NCI-H128 (cell line): Measurements from ENCODE around the gene DSC1.

Experiments used
- DNase-seq: peaks from one replicate; lab custom pipeline; 2025; ENCODE audit not compliant: unreplicated experiment; lab: John Stamatoyannopoulos, UW

The DSC1 gene, protein sequence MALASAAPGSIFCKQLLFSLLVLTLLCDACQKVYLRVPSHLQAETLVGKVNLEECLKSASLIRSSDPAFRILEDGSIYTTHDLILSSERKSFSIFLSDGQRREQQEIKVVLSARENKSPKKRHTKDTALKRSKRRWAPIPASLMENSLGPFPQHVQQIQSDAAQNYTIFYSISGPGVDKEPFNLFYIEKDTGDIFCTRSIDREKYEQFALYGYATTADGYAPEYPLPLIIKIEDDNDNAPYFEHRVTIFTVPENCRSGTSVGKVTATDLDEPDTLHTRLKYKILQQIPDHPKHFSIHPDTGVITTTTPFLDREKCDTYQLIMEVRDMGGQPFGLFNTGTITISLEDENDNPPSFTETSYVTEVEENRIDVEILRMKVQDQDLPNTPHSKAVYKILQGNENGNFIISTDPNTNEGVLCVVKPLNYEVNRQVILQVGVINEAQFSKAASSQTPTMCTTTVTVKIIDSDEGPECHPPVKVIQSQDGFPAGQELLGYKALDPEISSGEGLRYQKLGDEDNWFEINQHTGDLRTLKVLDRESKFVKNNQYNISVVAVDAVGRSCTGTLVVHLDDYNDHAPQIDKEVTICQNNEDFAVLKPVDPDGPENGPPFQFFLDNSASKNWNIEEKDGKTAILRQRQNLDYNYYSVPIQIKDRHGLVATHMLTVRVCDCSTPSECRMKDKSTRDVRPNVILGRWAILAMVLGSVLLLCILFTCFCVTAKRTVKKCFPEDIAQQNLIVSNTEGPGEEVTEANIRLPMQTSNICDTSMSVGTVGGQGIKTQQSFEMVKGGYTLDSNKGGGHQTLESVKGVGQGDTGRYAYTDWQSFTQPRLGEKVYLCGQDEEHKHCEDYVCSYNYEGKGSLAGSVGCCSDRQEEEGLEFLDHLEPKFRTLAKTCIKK

DNA sequence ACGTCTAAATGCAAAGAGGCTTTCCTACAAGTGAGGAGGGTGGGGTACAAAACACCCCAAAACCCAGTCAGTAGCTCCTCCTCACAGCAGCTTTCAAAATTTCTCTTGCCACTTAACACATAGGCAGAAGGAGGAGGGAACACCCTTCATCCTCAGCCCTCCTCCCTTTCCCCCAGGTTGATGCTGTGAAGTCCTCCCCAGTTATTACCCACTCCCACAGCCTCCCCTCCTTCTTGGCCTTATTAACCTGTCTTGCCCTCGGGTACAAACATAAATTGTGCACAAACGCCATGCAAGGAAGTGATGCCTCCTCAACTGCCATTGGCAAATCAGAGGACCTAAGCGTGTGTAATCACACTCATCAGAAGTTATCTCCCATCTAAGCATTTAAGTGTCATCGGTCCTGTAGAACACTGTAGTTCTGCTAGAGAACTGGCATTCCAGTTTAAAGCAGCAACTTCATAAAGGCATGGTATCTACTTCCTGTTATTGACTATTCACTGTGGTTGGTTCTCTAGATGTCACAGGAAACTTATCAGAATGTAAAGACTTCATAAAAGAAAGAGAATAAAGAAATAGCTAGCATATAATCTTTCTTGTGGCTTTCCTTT lies at the start of gene DSC1:
TSS of gene DSC1 (minus strand) at position 32 of the 611 bp plus-strand sequence. CDS start 262 bp downstream, outside the sequence.
- no peak for DNase-seq

DNA sequence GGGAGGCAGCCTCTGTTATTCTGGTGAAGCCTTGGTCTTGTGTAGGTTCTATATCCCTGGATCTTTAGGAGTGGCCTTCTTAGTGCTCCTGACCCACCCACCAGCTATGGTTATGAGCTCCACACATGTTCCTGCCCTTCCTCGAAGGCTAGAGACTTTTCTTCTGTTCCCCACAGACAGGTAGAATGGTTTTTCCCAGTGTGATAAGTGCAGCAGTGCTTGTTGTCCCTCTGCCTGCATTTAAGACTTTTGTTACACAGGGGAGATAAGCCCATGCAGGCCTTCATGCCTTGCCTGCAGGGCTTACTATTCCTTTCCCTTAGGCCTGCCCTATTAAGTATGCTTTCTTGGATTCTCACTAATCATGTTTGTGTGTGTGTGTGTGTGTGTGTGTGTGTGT lies 48.4 kb upstream of the DSC1 start:
- DNase-seq = no peak

DNA sequence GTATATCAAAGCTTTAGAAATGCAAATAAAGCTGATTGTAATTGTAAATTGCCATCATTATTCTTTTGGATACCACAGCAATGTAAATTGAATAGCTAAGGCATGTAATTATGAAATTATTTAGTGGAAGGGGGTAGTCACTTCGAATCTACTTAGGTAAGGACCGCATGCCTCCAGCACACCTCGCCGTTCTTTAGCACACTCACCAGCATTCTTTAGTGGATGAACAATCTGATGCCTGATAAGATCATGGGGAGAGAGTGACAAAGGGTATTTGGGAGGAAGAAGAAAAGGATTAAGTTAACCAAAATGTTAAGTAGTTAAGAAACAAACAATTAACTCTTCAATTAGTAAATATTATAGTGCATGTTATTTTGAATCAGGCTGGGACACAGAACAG lies 46.4 kb upstream of the DSC1 start:
- DNase-seq = no peak

DNA sequence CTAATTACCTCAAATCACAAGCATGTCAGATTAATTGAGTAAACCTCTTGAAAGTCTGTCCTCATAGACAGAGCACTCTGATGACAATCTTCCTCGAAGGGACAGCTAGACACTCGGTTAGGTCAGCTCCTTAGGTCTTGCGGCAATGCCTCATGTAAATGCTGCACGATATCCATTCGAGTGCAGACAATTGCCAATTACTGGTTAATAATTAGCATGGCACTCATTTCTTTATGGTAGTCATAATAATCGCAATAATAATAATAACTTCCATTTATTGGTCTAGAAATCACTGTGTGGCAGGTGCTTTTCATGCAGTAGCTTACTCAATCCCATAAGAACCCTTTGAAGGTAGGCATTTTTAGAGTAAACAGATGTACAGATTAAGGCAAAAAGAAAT lies 44.7 kb upstream of the DSC1 start:
- no peak for DNase-seq

GRCh38 chr18:31206787-31207381 lies 44.2 kb upstream of the DSC1 start:
- DNase-seq = no peak

- DNase-seq = no peak
Observed at GRCh38 chr18:31206071-31206470, 43.4 kb upstream of the DSC1 start.

GRCh38 chr18:31205273-31205672 lies 42.6 kb upstream of the DSC1 start:
- no peak for DNase-seq

DNA sequence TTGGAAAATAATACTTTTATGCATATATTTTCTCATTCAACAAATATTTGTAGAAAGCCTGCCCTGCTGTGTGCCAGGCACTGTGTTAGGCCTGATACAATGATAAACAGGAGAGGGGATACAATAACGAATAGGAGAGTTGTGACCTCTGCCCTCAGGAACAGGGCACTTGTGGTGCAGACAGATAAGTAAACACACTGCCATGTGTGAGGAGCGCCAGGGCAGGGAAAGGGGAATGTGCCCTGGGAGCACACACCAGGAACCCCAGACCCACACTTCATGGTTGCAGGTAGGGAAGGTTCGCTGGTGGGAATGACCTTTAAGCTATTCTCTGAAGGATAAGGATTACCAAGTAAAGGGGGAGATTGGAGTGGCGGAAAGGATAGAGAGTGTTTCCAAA lies 42.2 kb upstream of the DSC1 start:
- DNase-seq = no peak

DNA sequence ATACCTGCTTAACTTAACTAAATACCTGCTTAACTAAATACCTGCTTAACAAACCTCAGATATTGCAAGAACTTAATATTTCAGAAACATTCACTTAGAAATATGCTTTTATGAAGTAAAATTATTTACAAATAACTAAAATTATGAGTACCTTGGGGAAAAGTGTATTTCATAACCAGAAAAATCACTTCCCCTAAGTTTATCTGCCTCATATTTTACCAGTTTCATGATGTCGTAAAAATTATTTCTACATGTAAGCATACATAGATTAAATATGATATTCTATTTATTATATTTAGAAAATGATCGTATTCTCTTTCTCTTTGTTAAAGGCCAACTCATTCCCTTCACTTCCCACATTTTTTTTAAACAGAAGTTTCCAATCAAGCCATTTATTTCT lies 41.5 kb upstream of the DSC1 start:
- no peak for DNase-seq

- DNase-seq = no peak
Observed at GRCh38 chr18:31203794-31204148, 41.1 kb upstream of the DSC1 start.

GRCh38 chr18:31203096-31203793 lies 40.6 kb upstream of the DSC1 start:
- no peak for DNase-seq

GRCh38 chr18:31199190-31199769 lies 36.6 kb upstream of the DSC1 start:
- DNase-seq = no peak

DNA sequence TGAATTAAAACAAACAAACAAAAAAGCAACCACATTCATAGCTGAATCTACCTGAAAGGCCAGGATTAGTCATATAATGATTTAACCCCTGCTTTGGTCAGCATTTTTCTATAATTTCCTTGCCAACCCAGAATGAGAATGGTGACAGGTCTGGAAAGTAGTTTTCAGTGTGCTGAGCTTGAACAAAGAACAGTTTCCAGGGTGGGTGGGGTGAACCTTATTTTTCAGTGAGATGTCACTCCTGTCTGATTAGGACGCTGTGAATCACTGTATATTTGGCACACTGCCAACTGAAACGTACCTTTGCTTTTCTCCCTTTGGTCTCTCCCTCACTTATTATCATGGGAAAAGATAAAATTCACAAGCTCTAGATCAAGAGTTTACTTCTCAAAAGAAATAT lies 35.0 kb upstream of the DSC1 start:
- DNase-seq = no peak

- DNase-seq = no peak
Observed at GRCh38 chr18:31195063-31195462, 32.4 kb upstream of the DSC1 start.

DNA sequence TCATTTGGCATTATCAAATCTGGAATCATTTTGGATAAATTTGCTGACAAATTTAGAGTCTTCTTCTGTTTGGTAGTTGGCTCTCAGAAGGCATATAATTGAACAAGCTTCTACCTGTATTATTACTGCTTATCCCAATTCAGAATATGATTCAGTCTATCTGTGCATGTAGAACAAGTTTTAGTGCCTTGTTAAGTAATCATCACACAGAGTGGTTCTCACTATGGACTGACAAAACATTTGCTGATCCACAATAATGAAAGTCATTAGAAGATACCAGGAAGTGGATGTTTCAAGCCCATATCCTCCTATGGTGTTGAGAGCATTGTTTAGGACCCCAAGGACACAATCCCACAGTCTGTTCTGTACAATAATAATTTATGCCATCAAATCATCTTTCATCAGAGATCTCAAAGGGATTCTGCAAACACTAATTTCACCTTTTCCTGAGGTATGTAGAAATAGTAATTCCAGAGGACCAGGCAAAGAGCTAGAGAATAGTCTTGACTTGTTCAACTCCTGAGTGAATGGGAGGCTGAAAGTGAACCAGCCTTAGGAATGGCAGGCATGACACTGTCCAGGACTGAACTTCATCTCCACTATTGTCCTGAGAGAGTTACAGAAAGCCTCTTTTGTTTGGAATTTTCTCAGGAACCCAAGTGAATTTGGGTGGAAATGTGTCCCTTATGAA lies 29.6 kb upstream of the DSC1 start:
- DNase-seq = no peak

GRCh38 chr18:31190919-31191318 lies 28.3 kb upstream of the DSC1 start:
- no peak for DNase-seq

DNA sequence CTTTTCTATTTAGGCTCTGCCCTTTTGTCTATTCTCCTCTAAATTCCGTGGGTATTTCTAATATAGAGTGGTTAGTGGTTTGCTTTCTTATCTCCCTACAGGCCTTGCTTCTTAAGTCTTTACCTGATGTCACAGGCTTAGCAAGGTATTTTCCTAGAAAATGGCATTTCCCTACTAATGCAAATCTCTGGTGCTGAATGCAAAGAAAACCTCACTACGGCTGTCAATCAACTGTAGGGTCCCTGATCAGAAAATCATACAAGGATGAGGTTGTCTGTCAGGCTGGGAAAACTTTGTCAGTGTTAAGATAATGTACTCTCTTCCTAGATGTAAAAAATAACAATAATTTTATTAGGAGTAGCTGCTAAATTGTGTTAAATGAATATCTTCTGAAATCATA lies 27.1 kb upstream of the DSC1 start:
- no peak for DNase-seq

GRCh38 chr18:31185186-31185950 lies 22.7 kb upstream of the DSC1 start:
- DNase-seq = no peak

DNA sequence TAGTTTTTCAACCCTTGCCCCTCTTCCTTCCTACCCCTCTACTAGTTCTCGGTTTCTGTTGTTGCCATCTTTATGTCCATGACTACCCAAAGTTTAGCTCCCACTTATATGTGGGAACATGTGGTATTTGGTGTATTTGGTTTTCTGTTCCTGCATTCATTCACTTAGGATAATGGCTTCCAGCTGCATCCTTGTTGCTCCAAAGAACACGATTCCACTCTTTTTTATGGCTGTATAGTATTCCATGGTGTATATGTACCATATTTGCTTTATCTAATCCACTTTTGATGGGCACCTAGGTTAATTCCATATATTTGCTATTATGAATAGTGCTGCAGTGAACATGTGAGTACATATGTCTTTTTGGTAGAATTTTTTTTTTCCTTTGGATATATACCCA lies 20.6 kb upstream of the DSC1 start:
- no peak for DNase-seq
